Hematopoietic multipotent progenitor cell treated with erythropoietin and hydrocortisone succinate and interleukin-3 and kit ligand, for 6 days (in vitro differentiated cells): ENCODE measurements around the gene SPINDOC.
A peak's percentile ranks its signal among the peaks of the same experiment; 100 is the strongest.
"Not testable (repeated sequence)": the region's sequence is repeated elsewhere in the genome, so short reads cannot be mapped to it uniquely, and the experiment has no call there.

Experiments
- DNase-seq: peaks from one replicate; pipeline ENCODE4 v3.0.0-alpha.2; 2015

SPINDOC gene

GRCh38 chr11:63791495-63792167 lies 21.6 kb upstream of the SPINDOC start:
- DNase-seq = no peak

- DNase-seq = no peak
Measured at GRCh38 chr11:63793161-63793560, 20.1 kb upstream of the SPINDOC start.

GRCh38 chr11:63795066-63795465 lies 18.2 kb upstream of the SPINDOC start:
- DNase-seq = no peak

- DNase-seq = no peak
Measured at GRCh38 chr11:63800921-63801320, 12.3 kb upstream of the SPINDOC start.

GRCh38 chr11:63802637-63803414 lies 10.4 kb upstream of the SPINDOC start:
- no peak for DNase-seq

GRCh38 chr11:63804259-63804658 lies 9.0 kb upstream of the SPINDOC start:
- no peak for DNase-seq

GRCh38 chr11:63805844-63806415 lies 7.3 kb upstream of the SPINDOC start:
- no peak for DNase-seq

GRCh38 chr11:63810383-63810782 lies 2.9 kb upstream of the SPINDOC start:
- DNase-seq = not testable (repeated sequence)

GRCh38 chr11:63811522-63811921 lies 1.7 kb upstream of the SPINDOC start:
- no peak for DNase-seq

GRCh38 chr11:63813563-63814382 lies 517 bp downstream of the SPINDOC start:
- peak; percentile 51 for DNase-seq

- DNase-seq = peak; percentile 25
Measured at GRCh38 chr11:63814383-63814736, 1.1 kb downstream of the SPINDOC start.

GRCh38 chr11:63816166-63816565 lies 2.9 kb downstream of the SPINDOC start:
- no peak for DNase-seq

- DNase-seq = no peak
Measured at GRCh38 chr11:63816732-63817131, 3.5 kb downstream of the SPINDOC start.

GRCh38 chr11:63817758-63818498 lies 4.7 kb downstream of the SPINDOC start:
- DNase-seq = no peak

GRCh38 chr11:63818609-63819008 lies 5.4 kb downstream of the SPINDOC start:
- no peak for DNase-seq

GRCh38 chr11:63821411-63821810 lies 8.2 kb downstream of the SPINDOC start:
- DNase-seq = no peak

- no peak for DNase-seq
Measured at GRCh38 chr11:63826471-63827190, 13.4 kb downstream of the SPINDOC start.

GRCh38 chr11:63829823-63830489 lies 16.7 kb downstream of the SPINDOC start:
- peak; percentile 63 for DNase-seq

- DNase-seq = no peak
Measured at GRCh38 chr11:63831326-63831725, 18.1 kb downstream of the SPINDOC start.

- DNase-seq = peak; percentile 24
Measured at GRCh38 chr11:63832336-63832735, 19.1 kb downstream of the SPINDOC start.

GRCh38 chr11:63833048-63833447 lies 19.8 kb downstream of the SPINDOC start:
- DNase-seq = no peak
